HCT116 (cell line): Measurements from ENCODE around the gene ATP2B3.

Experiments
- CBX3 ChIP-seq: IDR thresholded peaks from 2 replicates; pipeline ENCODE4 v1.6.1; 2012; ENCODE audit warnings: low read depth
- CTCF ChIP-seq, 3 experiments: fragments of 200-600 bp in 1 of 3; sonication (generic) in 1 of 3; IDR thresholded peaks in 2 of 3; conservative IDR thresholded peaks in 1 of 3; 2 replicates each; pipeline ENCODE4 v1.5.1; 2012 to 2017; ENCODE audit warnings: low read depth in 2 of 3, low read length in 2 of 3, antibody characterized with exemption in 1 of 3, borderline replicate concordance in 1 of 3, control low read depth in 1 of 3, mild to moderate bottlenecking in 1 of 3, mixed read lengths in 1 of 3, mixed run types in 1 of 3, moderate library complexity in 1 of 3; ENCODE audit not compliant: insufficient read depth in 1 of 3
- EGR1 ChIP-seq: IDR thresholded peaks from 2 replicates; pipeline ENCODE4 v1.6.1; 2012; ENCODE audit warnings: low read depth
- ELF1 ChIP-seq: IDR thresholded peaks from 2 replicates; pipeline ENCODE4 v1.6.1; 2012; ENCODE audit warnings: low read depth, borderline replicate concordance
- EZH2 ChIP-seq: fragments of 200-600 bp; sonication (generic); IDR thresholded peaks from 2 replicates; pipeline ENCODE4 v1.6.1; 2017; ENCODE audit warnings: antibody characterized with exemption, mixed run types
- POLR2A ChIP-seq: IDR thresholded peaks from 2 replicates; pipeline ENCODE4 v1.7.0; 2011; ENCODE audit warnings: borderline replicate concordance; ENCODE audit not compliant: insufficient read depth, insufficient read length; ENCODE audit errors: extremely low read depth
- SP1 ChIP-seq: IDR thresholded peaks from 2 replicates; pipeline ENCODE4 v1.6.1; 2012; ENCODE audit warnings: low read depth
- TCF7L2 ChIP-seq: IDR thresholded peaks from 2 replicates; pipeline ENCODE4 v1.7.0; 2011; ENCODE audit warnings: borderline replicate concordance, inconsistent platforms; ENCODE audit not compliant: insufficient read depth, insufficient read length; ENCODE audit errors: extremely low read depth
- ZNF274 ChIP-seq: fragments of 200-500 bp; sonication (Bioruptor generic); IDR thresholded peaks from 2 replicates; pipeline ENCODE4 v1.6.1; 2014; ENCODE audit warnings: mild to moderate bottlenecking, low read depth, low read length, inconsistent platforms
- TF ChIP-seq, protein P1 (sequence below): IDR thresholded peaks from 2 replicates; pipeline ENCODE4 v1.6.1; 2012; ENCODE audit warnings: low read depth

GRCh38 chrX:153576961-153577360 lies 59.5 kb downstream of the ATP2B3 start:
- no peak for TF ChIP-seq POLR2A
- TF ChIP-seq CTCF (IDR thresholded peaks at IDR 0.05 in 2 of 3, conservative IDR thresholded peaks at IDR 0.05 in 1 of 3; ENCODE audit: borderline replicate concordance in 1 of 3, insufficient read depth in 1 of 3, low read depth in 2 of 3, low read length in 2 of 3) = no peak
- no peak for TF ChIP-seq SP1
- no peak for TF ChIP-seq ZNF274
- TF ChIP-seq CBX3 = no peak
- TF ChIP-seq EZH2 = no peak
- TF ChIP-seq, protein P1, sequence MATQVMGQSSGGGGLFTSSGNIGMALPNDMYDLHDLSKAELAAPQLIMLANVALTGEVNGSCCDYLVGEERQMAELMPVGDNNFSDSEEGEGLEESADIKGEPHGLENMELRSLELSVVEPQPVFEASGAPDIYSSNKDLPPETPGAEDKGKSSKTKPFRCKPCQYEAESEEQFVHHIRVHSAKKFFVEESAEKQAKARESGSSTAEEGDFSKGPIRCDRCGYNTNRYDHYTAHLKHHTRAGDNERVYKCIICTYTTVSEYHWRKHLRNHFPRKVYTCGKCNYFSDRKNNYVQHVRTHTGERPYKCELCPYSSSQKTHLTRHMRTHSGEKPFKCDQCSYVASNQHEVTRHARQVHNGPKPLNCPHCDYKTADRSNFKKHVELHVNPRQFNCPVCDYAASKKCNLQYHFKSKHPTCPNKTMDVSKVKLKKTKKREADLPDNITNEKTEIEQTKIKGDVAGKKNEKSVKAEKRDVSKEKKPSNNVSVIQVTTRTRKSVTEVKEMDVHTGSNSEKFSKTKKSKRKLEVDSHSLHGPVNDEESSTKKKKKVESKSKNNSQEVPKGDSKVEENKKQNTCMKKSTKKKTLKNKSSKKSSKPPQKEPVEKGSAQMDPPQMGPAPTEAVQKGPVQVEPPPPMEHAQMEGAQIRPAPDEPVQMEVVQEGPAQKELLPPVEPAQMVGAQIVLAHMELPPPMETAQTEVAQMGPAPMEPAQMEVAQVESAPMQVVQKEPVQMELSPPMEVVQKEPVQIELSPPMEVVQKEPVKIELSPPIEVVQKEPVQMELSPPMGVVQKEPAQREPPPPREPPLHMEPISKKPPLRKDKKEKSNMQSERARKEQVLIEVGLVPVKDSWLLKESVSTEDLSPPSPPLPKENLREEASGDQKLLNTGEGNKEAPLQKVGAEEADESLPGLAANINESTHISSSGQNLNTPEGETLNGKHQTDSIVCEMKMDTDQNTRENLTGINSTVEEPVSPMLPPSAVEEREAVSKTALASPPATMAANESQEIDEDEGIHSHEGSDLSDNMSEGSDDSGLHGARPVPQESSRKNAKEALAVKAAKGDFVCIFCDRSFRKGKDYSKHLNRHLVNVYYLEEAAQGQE = no peak
- TF ChIP-seq TCF7L2 = no peak
- TF ChIP-seq ELF1 = no peak
- TF ChIP-seq EGR1 = no peak
